Activated CD4-positive, alpha-beta memory T cell treated with anti-CD3 and anti-CD28 coated beads for 36 hours (primary cell): ENCODE measurements around the gene GNAQ. TPM values are rescaled to one million over a fixed set of nuclear protein-coding genes. Genes with fewer than 3 reads are reported as not detected.

Source experiments
- CTCF ChIA-PET: fragments of 350-600 bp; sonication (Branson Sonifier 250); formaldehyde crosslinking; loops from one replicate; lab custom pipeline; 2021; ENCODE audit warnings: antibody characterized with exemption, inconsistent platforms; lab: Charles Lee
- POLR2A ChIA-PET: fragments of 350-600 bp; sonication (Branson Sonifier 250); formaldehyde crosslinking; loops from one replicate; lab custom pipeline; 2021; ENCODE audit warnings: antibody characterized with exemption; lab: Charles Lee
- DNase-seq: peaks from one replicate; pipeline ENCODE4 v3.0.0-alpha.2; 2020
- H3K27ac Mint-ChIP-seq: one replicate; pipeline ENCODE4 v1.8.0; 2021; ENCODE audit warnings: mixed read lengths
- H3K27me3 Mint-ChIP-seq: one replicate; pipeline ENCODE4 v1.8.0; 2021; ENCODE audit warnings: mixed read lengths
- H3K36me3 Mint-ChIP-seq: one replicate; pipeline ENCODE4 v1.8.0; 2021; ENCODE audit warnings: mixed read lengths
- H3K4me1 Mint-ChIP-seq: one replicate; pipeline ENCODE4 v1.8.0; 2021; ENCODE audit warnings: low read depth, mixed read lengths
- H3K4me3 Mint-ChIP-seq: one replicate; pipeline ENCODE4 v1.8.0; 2021; ENCODE audit warnings: mild to moderate bottlenecking, mixed read lengths
- H3K9me3 Mint-ChIP-seq: one replicate; pipeline ENCODE4 v1.8.0; 2021; ENCODE audit warnings: mixed read lengths
- intact Hi-C: fragments of 100-400 bp; cut with micrococcal nuclease; formaldehyde crosslinking; loops from one replicate; pipeline ENCODE4 v1.15.1; 2023
- total RNA-seq, 2 experiments: library from RNA; stranded (reverse); gene quantifications; one replicate each; pipeline ENCODE4 v1.2.3, GENCODE V29; 2021

Gene GNAQ
- total RNA-seq, 2 experiments from 2014 or later, result 25.9 to 26.1 TPM

- ChIA-PET CTCF (no interaction called here), POLR2A (no interaction called here)
- Mint-ChIP-seq H3K27me3 (no peaks in the 10 kb centered on the region), H3K9me3 (no peaks in the 10 kb centered on the region), H3K36me3 (peaks cover 4% of the 10 kb centered on the region), H3K4me1 (peaks cover 59% of the 10 kb centered on the region), H3K27ac (no peak overlapping the region), H3K4me3 (no peak overlapping the region)
- intact Hi-C loops, result loop anchor here (2.0 kb wide), 1 partner anchor 29 kb away; the partner anchor contains the start of gene GNAQ
- DNase-seq, result no peak
Measured at GRCh38 chr9:78001946-78002731, 29.5 kb downstream of the GNAQ start.

DNA sequence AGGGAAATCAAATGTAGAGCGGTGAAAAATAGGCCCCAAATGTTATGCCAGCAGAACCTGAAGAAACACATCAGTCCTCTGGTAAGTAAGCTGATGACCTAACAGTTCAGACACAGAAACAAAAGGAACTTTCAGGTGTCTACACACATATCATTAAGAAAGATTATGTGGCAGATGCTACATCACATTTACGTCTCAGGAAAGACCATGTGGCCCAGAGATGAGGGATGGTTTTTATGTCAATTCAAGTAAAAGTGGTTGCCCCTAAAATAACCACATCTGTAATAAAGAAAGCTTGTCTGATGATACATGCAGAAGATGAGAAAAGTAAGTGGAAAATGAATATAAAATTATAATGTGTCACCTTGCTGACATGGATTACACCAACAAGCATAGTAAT is 31.4 kb downstream of the GNAQ start:
- no peak overlapping the region for H3K4me3 Mint-ChIP-seq
- H3K27ac Mint-ChIP-seq, result no peak overlapping the region
- no peaks in the 10 kb centered on the region for H3K9me3 Mint-ChIP-seq
- ChIA-PET CTCF (interaction anchor here (0.7 to 1.3 kb wide), 4 partner anchors 23 to 1342 kb away, joined by 3 to 7 read pairs (median 4); no protein-coding TSS in a partner anchor), POLR2A (no interaction called here)
- H3K27me3 Mint-ChIP-seq, result no peaks in the 10 kb centered on the region
- H3K4me1 Mint-ChIP-seq, result peaks cover 56% of the 10 kb centered on the region
- no peak for DNase-seq
- intact Hi-C loops, result loop anchor here (2.0 kb wide), 1 partner anchor 31 kb away; the partner anchor contains the start of gene GNAQ
- H3K36me3 Mint-ChIP-seq, result peaks cover 4% of the 10 kb centered on the region

DNA sequence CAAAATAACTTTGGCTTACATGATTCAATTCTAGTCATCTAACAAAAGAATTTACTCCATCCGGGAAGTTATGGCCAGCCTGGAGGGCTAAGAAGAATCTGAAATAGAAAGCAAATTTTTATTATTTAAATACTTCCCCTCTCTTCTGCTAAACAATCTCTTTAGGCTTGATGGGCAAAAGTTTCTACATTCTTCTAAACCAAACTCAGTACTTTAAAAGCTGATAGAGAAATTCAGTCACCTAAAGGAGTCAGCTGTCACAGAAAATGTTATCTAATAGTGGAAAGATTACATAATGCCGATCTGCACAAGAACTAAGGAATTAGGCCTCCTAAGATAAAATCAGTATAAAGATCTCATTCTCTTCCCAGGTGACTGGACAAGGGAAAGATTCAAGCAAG is 32.4 kb downstream of the GNAQ start:
- H3K27me3 Mint-ChIP-seq, result no peaks in the 10 kb centered on the region
- H3K4me1 Mint-ChIP-seq, result peaks cover 53% of the 10 kb centered on the region
- intact Hi-C loops, result no loop called here

GRCh38 chr9:77997611-77998284 is 33.9 kb downstream of the GNAQ start:
- Mint-ChIP-seq H3K27me3 (no peaks in the 10 kb centered on the region), H3K27ac (no peak overlapping the region), H3K9me3 (no peaks in the 10 kb centered on the region), H3K4me3 (no peak overlapping the region), H3K36me3 (peaks cover 4% of the 10 kb centered on the region), H3K4me1 (peaks cover 43% of the 10 kb centered on the region)
- POLR2A ChIA-PET, result no interaction called here
- CTCF ChIA-PET, result interaction anchor here (2.5 kb wide), 1 partner anchor 38 kb away, joined by 7 read pairs; no protein-coding TSS in a partner anchor
- no peak for DNase-seq
- intact Hi-C loops, result no loop called here

More for the DNA sequence above, 32.4 kb downstream of the GNAQ start:
- CTCF ChIA-PET, result no interaction called here
- Mint-ChIP-seq H3K36me3 (peaks cover 4% of the 10 kb centered on the region), H3K27ac (no peak overlapping the region), H3K9me3 (no peaks in the 10 kb centered on the region), H3K4me3 (no peak overlapping the region)
- POLR2A ChIA-PET, result no interaction called here
- no peak for DNase-seq

GRCh38 chr9:77996696-77997095 is 34.9 kb downstream of the GNAQ start:
- Mint-ChIP-seq H3K36me3 (peaks cover 6% of the 10 kb centered on the region), H3K4me3 (no peak overlapping the region), H3K27me3 (no peaks in the 10 kb centered on the region), H3K27ac (no peak overlapping the region), H3K9me3 (no peaks in the 10 kb centered on the region), H3K4me1 (peaks cover 38% of the 10 kb centered on the region)
- CTCF ChIA-PET, result interaction anchor here (2.5 kb wide), 1 partner anchor 39 kb away, joined by 7 read pairs; no protein-coding TSS in a partner anchor
- intact Hi-C loops, result no loop called here
- POLR2A ChIA-PET, result no interaction called here
- DNase-seq, result no peak

- no peak overlapping the region for H3K27ac Mint-ChIP-seq
- no peaks in the 10 kb centered on the region for H3K27me3 Mint-ChIP-seq
- no peaks in the 10 kb centered on the region for H3K9me3 Mint-ChIP-seq
- peaks cover 36% of the 10 kb centered on the region for H3K4me1 Mint-ChIP-seq
- H3K4me3 Mint-ChIP-seq, result no peak overlapping the region
- ChIA-PET CTCF (no interaction called here), POLR2A (no interaction called here)
- H3K36me3 Mint-ChIP-seq, result peaks cover 5% of the 10 kb centered on the region
- DNase-seq, result no peak
- intact Hi-C loops, result no loop called here
Measured at GRCh38 chr9:77991191-77991590, 40.4 kb downstream of the GNAQ start.

GRCh38 chr9:77989909-77990308 is 41.7 kb downstream of the GNAQ start:
- CTCF ChIA-PET, result interaction anchor here (1.8 kb wide), 1 partner anchor 46 kb away, joined by 4 read pairs; no protein-coding TSS in a partner anchor
- Mint-ChIP-seq H3K27ac (no peak overlapping the region), H3K27me3 (no peaks in the 10 kb centered on the region), H3K4me3 (no peak overlapping the region), H3K36me3 (peaks cover 5% of the 10 kb centered on the region), H3K9me3 (no peaks in the 10 kb centered on the region), H3K4me1 (peaks cover 38% of the 10 kb centered on the region)
- POLR2A ChIA-PET, result no interaction called here
- intact Hi-C loops, result no loop called here
- no peak for DNase-seq

- Mint-ChIP-seq H3K36me3 (peaks cover 5% of the 10 kb centered on the region), H3K4me1 (peaks cover 38% of the 10 kb centered on the region), H3K4me3 (no peak overlapping the region), H3K27ac (no peak overlapping the region), H3K27me3 (no peaks in the 10 kb centered on the region), H3K9me3 (no peaks in the 10 kb centered on the region)
- no peak for DNase-seq
- ChIA-PET CTCF (interaction anchor here (1.8 kb wide), 1 partner anchor 46 kb away, joined by 4 read pairs; no protein-coding TSS in a partner anchor), POLR2A (interaction anchor here (0.5 kb wide), 1 partner anchor 32 kb away, joined by 3 read pairs; no protein-coding TSS in a partner anchor)
- intact Hi-C loops, result no loop called here
Measured at GRCh38 chr9:77989458-77989857, 42.2 kb downstream of the GNAQ start.

- CTCF ChIA-PET, result interaction anchor here (1.8 kb wide), 1 partner anchor 47 kb away, joined by 4 read pairs; no protein-coding TSS in a partner anchor
Measured at GRCh38 chr9:77988630-77989029, 43.0 kb downstream of the GNAQ start.

DNA sequence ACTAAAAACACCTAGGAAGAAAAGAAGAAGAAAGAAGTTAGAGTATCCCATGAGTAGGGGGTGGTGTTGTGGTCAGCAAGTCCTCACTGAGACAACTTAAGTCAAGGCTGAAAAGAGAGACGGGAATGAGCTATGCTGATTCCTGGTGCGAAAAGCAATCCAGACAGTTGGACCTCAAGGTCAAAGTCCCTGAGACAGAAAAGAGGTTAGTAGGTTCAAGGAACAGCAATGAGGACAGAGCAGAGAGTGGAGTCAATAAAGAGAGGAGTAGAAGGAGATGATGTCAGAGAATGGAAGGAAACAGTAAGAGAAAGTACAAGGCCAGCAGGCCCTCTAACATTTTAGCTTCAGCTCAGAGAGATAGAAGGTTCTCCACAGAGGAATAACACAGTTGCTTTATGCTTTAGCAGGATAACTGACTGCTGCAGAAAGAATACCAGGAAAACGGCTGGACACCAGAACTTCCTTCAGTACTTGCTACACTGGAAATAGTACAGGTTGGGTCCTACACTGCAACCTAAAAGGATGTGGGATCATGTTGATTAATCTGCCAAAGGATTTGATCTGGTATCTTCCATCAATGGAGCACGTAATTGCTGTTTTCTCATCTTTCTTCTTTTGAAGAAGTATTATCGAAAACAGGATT is 43.6 kb downstream of the GNAQ start:
- CTCF ChIA-PET, result no interaction called here
- no peak overlapping the region for H3K27ac Mint-ChIP-seq
- no peak overlapping the region for H3K4me3 Mint-ChIP-seq
- no peaks in the 10 kb centered on the region for H3K27me3 Mint-ChIP-seq
- peaks cover 5% of the 10 kb centered on the region for H3K36me3 Mint-ChIP-seq
- POLR2A ChIA-PET, result no interaction called here
- no peak for DNase-seq
- H3K9me3 Mint-ChIP-seq, result no peaks in the 10 kb centered on the region
- intact Hi-C loops, result no loop called here
- peaks cover 45% of the 10 kb centered on the region for H3K4me1 Mint-ChIP-seq

More at GRCh38 chr9:77988630-77989029, 43.0 kb downstream of the GNAQ start:
- POLR2A ChIA-PET, result no interaction called here
- no peak for DNase-seq
- Mint-ChIP-seq H3K9me3 (no peaks in the 10 kb centered on the region), H3K36me3 (peaks cover 5% of the 10 kb centered on the region), H3K27me3 (no peaks in the 10 kb centered on the region), H3K4me1 (peaks cover 39% of the 10 kb centered on the region), H3K27ac (no peak overlapping the region), H3K4me3 (no peak overlapping the region)
- intact Hi-C loops, result no loop called here

DNA sequence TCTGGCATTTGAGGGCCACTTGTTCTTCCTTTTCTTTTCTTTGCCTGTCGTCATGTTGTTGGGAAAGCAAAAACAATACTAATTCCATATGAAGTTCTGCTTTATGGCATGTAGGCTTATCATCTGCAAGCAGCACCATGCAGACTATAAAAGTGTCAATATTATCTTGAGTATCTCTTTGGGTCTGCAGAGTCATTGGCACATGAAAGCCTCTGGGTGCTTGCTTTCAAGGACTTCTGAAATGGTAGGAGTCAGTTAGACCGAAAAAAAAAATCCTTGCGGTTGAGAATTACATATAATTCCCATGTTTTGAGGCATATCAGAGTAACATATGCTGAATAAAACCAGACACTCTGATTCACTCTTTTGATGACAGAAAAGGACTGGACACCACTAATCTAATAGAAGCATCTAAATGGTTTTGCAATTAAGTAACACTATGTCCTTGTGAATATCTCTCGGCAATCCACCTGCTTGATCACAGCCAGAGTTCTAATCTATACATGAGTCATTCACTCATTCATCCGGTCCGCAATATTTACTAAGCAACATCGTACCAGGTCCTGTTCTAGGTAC is 44.4 kb downstream of the GNAQ start:
- CTCF ChIA-PET, result interaction anchor here (1.5 kb wide), 1 partner anchor 9 kb away, joined by 3 read pairs; no protein-coding TSS in a partner anchor

More for the DNA sequence above, 44.4 kb downstream of the GNAQ start:
- intact Hi-C loops, result no loop called here
- no peak for DNase-seq
- Mint-ChIP-seq H3K4me3 (no peak overlapping the region), H3K27ac (no peak overlapping the region), H3K36me3 (peaks cover 5% of the 10 kb centered on the region), H3K27me3 (no peaks in the 10 kb centered on the region), H3K4me1 (peaks cover 52% of the 10 kb centered on the region), H3K9me3 (no peaks in the 10 kb centered on the region)
- POLR2A ChIA-PET, result no interaction called here
